HUES64 (cell line): ENCODE measurements around the gene MFSD6.

Experiments
- H3K27ac ChIP-seq: 2 replicates; pipeline ENCODE4 v1.7.0; 2013; ENCODE audit warnings: low read depth, low read length, inconsistent platforms
- H3K27me3 ChIP-seq: 2 replicates; pipeline ENCODE4 v1.6.1; 2013; ENCODE audit warnings: mild to moderate bottlenecking, low read length; ENCODE audit not compliant: insufficient read depth
- H3K36me3 ChIP-seq: 2 replicates; pipeline ENCODE4 v1.6.1; 2013; ENCODE audit warnings: mild to moderate bottlenecking, low read length; ENCODE audit not compliant: insufficient read depth
- H3K4me1 ChIP-seq: 2 replicates; pipeline ENCODE4 v1.6.1; 2013; ENCODE audit warnings: mild to moderate bottlenecking, low read length, moderate library complexity; ENCODE audit not compliant: insufficient read depth
- H3K4me3 ChIP-seq: 2 replicates; pipeline ENCODE4 v1.5.1; 2013; ENCODE audit warnings: mild to moderate bottlenecking, low read length, moderate library complexity
- H3K9ac ChIP-seq: 2 replicates; pipeline ENCODE4 v1.6.1; 2013; ENCODE audit warnings: mild to moderate bottlenecking, low read depth, low read length
- H3K9me3 ChIP-seq: 2 replicates; pipeline ENCODE4 v1.6.1; 2013; ENCODE audit warnings: low read depth, low read length; ENCODE audit not compliant: insufficient read depth
- WGBS: fragments of 150-250, 120-280 bp; methylation state at CpG from one replicate; pipeline ENCODE4 v1.1.7; 2013; ENCODE audit warnings: missing lambda C conversion rate; 5-methylcytosine and 5-hydroxymethylcytosine counted together

MFSD6 gene

DNA sequence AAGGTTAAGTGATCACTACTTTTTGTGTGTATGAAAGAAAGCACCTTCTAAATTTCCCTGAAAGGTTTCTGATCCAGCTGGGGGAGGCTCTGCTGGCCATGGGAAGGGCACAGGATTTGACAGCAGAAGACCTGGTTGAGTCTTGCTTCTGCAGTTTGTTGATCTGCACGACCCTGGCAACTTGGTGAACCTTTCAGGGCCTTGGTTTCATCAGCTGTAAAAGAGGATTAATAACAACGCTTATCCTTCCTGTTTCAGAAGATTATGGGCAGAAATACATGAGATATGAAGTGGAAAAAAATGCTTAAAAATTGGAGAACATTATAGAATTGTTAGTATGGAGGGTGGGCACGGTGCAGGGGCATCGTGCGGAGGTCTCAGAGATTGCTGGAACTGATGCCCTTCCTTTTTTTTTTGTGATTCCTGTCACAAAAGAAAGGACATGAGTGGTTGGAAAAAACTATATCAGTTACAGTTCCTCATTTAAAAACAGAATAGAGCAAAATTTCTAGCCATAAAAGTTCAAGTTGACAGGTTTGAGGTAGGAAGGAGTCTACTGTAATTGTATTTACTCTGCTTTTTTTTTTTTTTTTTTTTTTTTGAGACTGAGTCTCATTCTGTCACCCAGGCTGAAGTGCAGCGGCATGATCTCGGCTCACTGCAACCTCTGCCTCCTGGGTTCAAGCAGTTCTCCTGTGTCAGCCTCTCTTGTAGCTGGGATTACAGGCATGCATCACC lies 47.4 kb downstream of the MFSD6 start:
- H3K36me3 ChIP-seq, result no peaks in the 10 kb centered on the region
- H3K9ac ChIP-seq, result no peak overlapping the region
- no peaks in the 10 kb centered on the region for H3K9me3 ChIP-seq
- WGBS, result 94% methylated on average over 7 of the region's 7 CpGs
- no peak overlapping the region for H3K4me3 ChIP-seq
- no peaks in the 10 kb centered on the region for H3K27me3 ChIP-seq
- H3K27ac ChIP-seq, result no peak overlapping the region
- H3K4me1 ChIP-seq, result no peaks in the 10 kb centered on the region

DNA sequence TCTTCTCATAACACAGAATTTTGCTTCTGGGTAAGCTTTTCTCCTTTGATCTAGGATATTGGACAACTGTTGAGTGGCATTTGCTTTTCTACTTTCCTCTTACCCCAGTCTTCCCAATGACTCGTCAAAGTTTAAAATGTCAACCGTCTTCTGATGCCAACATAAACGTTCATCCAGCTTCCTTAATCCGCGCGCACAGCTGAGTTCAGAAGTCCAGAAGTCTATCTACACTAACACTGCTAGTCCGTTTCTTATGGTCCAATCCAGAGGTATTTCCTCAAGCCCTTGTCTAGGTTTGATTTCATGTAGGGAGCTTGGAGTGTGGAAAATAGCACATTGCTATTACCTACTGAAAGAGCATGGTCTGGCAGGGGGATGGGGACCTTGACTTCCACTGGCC lies 48.7 kb downstream of the MFSD6 start:
- 96% methylated on average over 7 of the region's 7 CpGs for WGBS
- H3K27ac ChIP-seq, result no peak overlapping the region
- H3K9ac ChIP-seq, result no peak overlapping the region

DNA sequence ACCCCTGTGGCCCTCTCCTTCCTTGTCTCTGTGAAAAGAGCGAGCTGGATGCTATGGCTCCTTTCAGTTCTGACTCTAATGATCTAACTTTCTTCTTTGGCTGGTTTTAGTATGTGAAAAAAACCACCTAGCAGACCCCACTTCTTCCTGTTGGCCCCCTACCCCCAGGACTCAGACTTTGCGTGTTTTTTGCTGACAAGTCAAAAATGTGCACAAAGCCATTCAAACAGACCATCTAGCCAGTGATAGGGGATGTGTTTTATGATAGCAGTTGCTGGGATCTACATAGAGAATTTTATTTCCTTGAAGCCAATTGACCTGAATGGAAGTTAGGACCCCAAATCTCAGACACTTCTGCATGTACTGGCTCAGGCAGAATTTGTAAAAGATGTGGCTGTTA lies 49.1 kb downstream of the MFSD6 start:
- no peak overlapping the region for H3K4me3 ChIP-seq
- no peak overlapping the region for H3K9ac ChIP-seq
- no peak overlapping the region for H3K27ac ChIP-seq
- H3K36me3 ChIP-seq, result no peaks in the 10 kb centered on the region
- 94% methylated on average over 2 of the region's 2 CpGs for WGBS
- no peaks in the 10 kb centered on the region for H3K27me3 ChIP-seq
- H3K9me3 ChIP-seq, result no peaks in the 10 kb centered on the region
- H3K4me1 ChIP-seq, result no peaks in the 10 kb centered on the region

More for the DNA sequence above, 48.7 kb downstream of the MFSD6 start:
- no peaks in the 10 kb centered on the region for H3K4me1 ChIP-seq
- no peaks in the 10 kb centered on the region for H3K27me3 ChIP-seq
- H3K4me3 ChIP-seq, result no peak overlapping the region
- H3K9me3 ChIP-seq, result no peaks in the 10 kb centered on the region
- no peaks in the 10 kb centered on the region for H3K36me3 ChIP-seq

DNA sequence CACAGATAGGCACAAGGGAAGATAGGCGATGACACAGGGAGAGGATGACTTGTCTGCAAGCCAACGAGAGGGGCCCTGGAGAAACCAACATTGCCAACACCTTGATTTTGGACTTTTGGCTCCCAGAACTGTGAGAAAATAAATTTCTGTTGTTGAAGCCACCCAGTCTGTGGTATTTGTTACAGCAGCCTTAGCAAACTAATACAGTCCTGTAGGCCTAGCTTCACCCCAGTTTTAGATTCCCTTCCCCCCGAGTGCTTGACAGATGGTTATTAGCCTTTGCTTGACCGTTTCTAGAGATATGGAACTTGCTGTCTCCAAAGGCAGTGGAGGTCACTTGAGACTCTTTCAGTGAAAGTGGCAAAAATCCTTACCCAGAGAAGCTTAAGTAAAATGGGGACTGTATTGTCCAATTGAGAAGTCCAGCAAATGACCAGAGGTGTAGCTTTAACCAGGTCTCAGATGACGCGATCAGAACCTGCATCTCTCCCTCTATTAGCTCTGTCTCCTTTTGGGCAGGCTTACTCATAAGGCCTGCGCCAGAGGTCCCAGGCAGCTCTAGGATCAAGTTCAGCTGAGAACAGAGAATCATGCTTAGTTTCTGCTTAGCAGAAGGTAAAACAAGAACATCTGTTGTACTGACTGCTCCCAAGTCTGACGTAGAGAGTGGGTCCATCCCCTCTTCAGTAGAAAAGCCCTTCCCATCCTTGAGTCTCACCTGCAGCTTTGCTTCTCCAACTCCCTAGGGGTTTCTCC lies 50.4 kb downstream of the MFSD6 start:
- Histone ChIP-seq H3K36me3 (no peaks in the 10 kb centered on the region), H3K4me3 (no peak overlapping the region), H3K27me3 (no peaks in the 10 kb centered on the region), H3K4me1 (no peaks in the 10 kb centered on the region), H3K27ac (no peak overlapping the region), H3K9me3 (no peaks in the 10 kb centered on the region), H3K9ac (no peak overlapping the region)
- 92% methylated on average over 8 of the region's 8 CpGs for WGBS

DNA sequence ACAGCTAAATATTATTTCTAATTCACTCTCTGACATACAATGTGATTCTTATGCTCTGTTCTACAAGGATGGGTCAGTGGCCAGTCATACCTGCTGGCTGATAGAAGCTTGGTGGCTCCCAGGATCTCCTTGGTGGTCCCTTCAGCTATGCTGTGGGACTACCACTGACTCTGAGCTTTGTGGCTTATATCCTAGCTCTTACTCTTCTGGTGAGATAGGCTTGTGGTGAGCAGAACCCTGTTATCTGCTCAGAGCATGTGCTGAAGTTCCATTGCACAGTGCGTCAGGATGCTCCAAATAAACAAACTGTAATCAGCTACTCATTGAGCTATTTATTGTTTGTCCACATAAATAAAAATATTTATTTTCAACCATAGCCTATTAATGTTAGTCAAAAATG lies 51.7 kb downstream of the MFSD6 start:
- H3K4me3 ChIP-seq, result no peak overlapping the region
- no peaks in the 10 kb centered on the region for H3K9me3 ChIP-seq
- WGBS, result 93% methylated on average over 1 of the region's 1 CpG
- no peaks in the 10 kb centered on the region for H3K4me1 ChIP-seq
- H3K27me3 ChIP-seq, result no peaks in the 10 kb centered on the region
- no peaks in the 10 kb centered on the region for H3K36me3 ChIP-seq
- no peak overlapping the region for H3K27ac ChIP-seq
- no peak overlapping the region for H3K9ac ChIP-seq

DNA sequence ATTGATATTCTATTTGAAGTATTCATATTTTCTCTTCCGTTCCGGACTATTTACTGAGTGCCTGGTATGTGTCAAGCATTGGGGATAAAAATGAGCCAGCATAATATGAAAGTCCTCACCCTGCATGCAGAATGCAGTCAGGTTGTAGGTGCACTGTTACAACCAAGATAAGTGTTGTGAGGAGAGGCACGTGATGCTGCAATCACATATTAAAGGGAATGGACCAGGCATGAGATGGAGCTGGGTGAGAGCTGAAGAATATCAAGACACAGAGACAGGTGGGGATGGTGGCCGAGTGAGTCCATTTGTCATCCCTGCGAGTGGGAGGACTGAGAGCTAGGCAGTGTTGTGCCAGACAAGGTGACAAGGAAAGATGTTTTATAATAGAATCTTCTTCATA lies 52.3 kb downstream of the MFSD6 start:
- H3K9me3 ChIP-seq, result no peaks in the 10 kb centered on the region

DNA sequence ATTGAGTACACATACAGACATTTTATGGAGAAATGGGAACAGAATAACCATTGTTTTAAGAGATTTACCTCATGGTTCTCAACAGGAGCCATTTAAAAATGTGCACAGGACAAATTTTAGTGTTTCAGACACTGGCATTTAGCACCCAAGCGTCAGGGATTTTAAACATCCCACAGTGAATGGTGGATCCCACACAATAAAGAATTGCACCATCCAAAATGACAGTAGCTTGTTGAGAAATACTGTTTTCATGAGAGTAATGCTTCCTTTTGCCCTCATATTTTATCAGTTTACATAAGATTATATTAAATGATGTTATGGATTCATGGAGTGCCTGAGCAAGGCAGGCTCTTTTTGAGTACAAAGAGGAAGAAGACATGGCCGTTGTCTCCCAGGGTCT lies 54.0 kb downstream of the MFSD6 start:
- 89% methylated on average over 2 of the region's 2 CpGs for WGBS
- Histone ChIP-seq H3K27me3 (no peaks in the 10 kb centered on the region), H3K9me3 (no peaks in the 10 kb centered on the region), H3K27ac (no peak overlapping the region), H3K36me3 (no peaks in the 10 kb centered on the region), H3K4me3 (no peak overlapping the region), H3K9ac (no peak overlapping the region), H3K4me1 (no peaks in the 10 kb centered on the region)

More for the DNA sequence above, 52.3 kb downstream of the MFSD6 start:
- no peaks in the 10 kb centered on the region for H3K36me3 ChIP-seq
- no peak overlapping the region for H3K9ac ChIP-seq
- WGBS, result 95% methylated on average over 5 of the region's 5 CpGs
- no peaks in the 10 kb centered on the region for H3K4me1 ChIP-seq
- no peaks in the 10 kb centered on the region for H3K27me3 ChIP-seq
- no peak overlapping the region for H3K4me3 ChIP-seq
- H3K27ac ChIP-seq, result no peak overlapping the region

DNA sequence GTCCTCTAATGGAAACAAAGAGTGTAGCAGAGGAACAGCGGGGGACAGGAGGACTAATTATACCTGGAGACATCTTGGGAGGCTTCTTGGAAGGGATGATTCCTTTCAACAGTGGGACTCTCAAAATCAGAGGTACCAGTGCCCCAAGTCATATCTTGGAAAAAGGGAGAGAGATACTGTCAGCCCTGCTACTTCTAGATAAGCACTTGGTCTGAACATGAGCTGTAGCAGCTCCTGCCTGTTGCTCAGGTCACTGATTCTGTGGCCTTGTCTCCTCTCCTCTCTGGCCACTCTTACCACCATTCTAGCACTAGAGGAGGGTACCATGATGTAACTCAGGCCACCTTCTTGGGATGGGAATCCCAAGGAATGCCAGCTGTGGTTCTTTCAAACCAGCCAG lies 54.5 kb downstream of the MFSD6 start:
- 0 out of 2 replicates have a peak, but pooled peaks cover 1% of the 10 kb centered on the region for H3K4me1 ChIP-seq
- H3K9ac ChIP-seq, result no peak overlapping the region
- no peak overlapping the region for H3K27ac ChIP-seq
- no peak overlapping the region for H3K4me3 ChIP-seq
- no peaks in the 10 kb centered on the region for H3K27me3 ChIP-seq
- H3K36me3 ChIP-seq, result no peaks in the 10 kb centered on the region
- H3K9me3 ChIP-seq, result no peaks in the 10 kb centered on the region
- 78% methylated on average over 1 of the region's 1 CpG for WGBS

DNA sequence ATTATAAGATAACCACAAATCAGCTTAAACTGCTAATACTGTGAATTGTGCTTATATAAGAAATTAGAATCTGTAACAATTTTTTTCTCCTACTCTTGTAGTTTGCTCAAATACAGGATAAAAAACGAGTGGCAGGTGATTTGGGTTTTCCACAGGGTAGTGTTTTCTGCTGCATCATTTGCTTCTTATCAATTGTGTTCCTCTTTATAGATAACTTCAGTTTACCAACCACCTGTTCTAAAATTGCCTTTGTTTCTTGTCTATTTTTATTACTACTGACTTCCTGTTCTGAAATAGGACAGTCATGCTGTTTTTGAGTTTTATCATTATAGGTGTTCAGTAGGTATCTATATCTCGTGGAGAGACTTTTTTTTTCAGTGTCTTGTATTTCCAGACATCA lies 56.9 kb downstream of the MFSD6 start:
- Histone ChIP-seq H3K9ac (no peak overlapping the region), H3K4me3 (no peak overlapping the region), H3K4me1 (peaks cover 6% of the 10 kb centered on the region; the same call in 1 of the 2 replicates), H3K27me3 (no peaks in the 10 kb centered on the region), H3K27ac (no peak overlapping the region), H3K9me3 (no peaks in the 10 kb centered on the region), H3K36me3 (no peaks in the 10 kb centered on the region)
- 80% methylated on average over 1 of the region's 2 CpGs for WGBS

DNA sequence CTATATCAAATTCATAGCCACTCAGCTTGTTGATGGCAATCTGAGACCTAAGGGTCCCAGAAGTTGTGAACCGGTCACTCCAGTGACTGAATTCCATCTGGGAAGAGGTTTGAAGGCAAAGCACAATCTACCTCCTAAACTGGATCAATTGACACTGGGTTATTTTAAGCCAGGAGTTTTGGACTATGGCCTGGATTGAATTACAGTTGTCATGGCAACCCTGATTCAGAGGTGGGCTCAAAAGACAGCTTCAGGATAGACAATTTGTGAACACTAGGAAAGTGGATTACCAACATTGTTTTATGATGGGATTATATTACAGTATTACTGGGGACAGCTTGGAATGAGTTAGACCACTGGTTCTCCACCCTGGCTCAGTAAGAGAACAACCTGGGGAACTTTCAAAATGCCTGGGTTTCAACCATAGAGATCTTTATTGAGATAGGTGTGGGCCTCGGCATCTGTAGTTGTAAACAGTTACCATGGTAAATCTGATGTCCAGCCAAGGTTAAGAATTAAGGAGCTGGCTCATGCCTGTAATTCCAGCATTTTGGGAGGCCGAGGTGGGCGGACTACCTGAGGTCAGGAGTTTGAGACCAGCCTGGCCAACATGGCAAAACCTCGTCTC lies 58.8 kb downstream of the MFSD6 start:
- Histone ChIP-seq H3K4me1 (peaks cover 6% of the 10 kb centered on the region; the same call in 1 of the 2 replicates), H3K27me3 (no peaks in the 10 kb centered on the region), H3K9ac (no peak overlapping the region), H3K36me3 (no peaks in the 10 kb centered on the region), H3K4me3 (no peak overlapping the region), H3K27ac (no peak overlapping the region), H3K9me3 (peaks cover 9% of the 10 kb centered on the region; the same call in 1 of the 2 replicates)
- WGBS, result 95% methylated on average over 5 of the region's 5 CpGs

DNA sequence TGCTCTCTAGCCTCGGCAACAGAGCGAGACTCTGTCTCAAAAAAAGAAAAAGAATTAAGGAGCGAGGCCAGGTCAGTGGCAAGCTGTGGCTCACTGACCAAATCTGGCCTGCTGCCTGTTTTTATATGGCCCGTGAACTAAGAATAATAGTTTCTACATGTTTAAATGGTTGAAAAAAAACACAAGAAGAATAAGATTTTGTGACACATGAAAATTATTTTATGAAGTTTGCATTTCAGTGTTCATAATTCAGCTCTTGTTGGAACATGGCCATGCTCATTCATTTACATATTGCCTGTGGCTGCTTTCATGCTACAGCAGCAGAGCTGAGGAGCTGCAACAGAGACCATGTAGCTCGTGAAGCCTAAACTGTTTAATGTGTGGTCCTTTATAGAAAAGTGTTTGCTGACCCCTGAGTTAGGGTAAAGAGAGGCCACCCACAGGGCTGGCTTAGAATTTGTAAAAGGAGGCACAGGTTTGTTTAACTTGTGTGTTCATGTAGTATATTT lies 59.5 kb downstream of the MFSD6 start:
- no peak overlapping the region for H3K27ac ChIP-seq
- H3K36me3 ChIP-seq, result no peaks in the 10 kb centered on the region
- H3K27me3 ChIP-seq, result no peaks in the 10 kb centered on the region
- no peak overlapping the region for H3K4me3 ChIP-seq
- 86% methylated on average over 5 of the region's 5 CpGs for WGBS
- H3K9ac ChIP-seq, result no peak overlapping the region
- peaks cover 6% of the 10 kb centered on the region; the same call in 1 of the 2 replicates for H3K4me1 ChIP-seq
- H3K9me3 ChIP-seq, result peaks cover 9% of the 10 kb centered on the region; the same call in 1 of the 2 replicates
